Loucy (cell line): ENCODE data around the gene ACAA1.

Experiments used
- H2AFZ ChIP-seq: fragments of 200-600 bp; sonication (generic); 2 replicates; pipeline ENCODE4 v1.6.0; 2016; ENCODE audit warnings: antibody characterized with exemption, mild to moderate bottlenecking, low read length, moderate library complexity
- H3F3A ChIP-seq: fragments of 200-600 bp; 2 replicates; pipeline ENCODE4 v1.6.0; 2016; ENCODE audit warnings: antibody characterized with exemption, low read depth, mild to moderate bottlenecking
- H3K27me3 ChIP-seq: fragments of 200-600 bp; sonication (generic); 2 replicates; pipeline ENCODE4 v1.6.1; 2014; ENCODE audit warnings: low read length, mild to moderate bottlenecking; ENCODE audit not compliant: insufficient read depth, poor library complexity, severe bottlenecking
- H3K36me3 ChIP-seq: fragments of 200-600 bp; sonication (generic); 2 replicates; pipeline ENCODE4 v1.6.1; 2016; ENCODE audit warnings: low read length; ENCODE audit not compliant: insufficient read depth
- H3K4me1 ChIP-seq: fragments of 200-600 bp; sonication (generic); 2 replicates; pipeline ENCODE4 v1.5.1; 2014; ENCODE audit warnings: low read length, mild to moderate bottlenecking; ENCODE audit not compliant: insufficient read depth, poor library complexity, severe bottlenecking
- H3K4me2 ChIP-seq: fragments of 200-600 bp; sonication (generic); 2 replicates; pipeline ENCODE4 v1.6.0; 2014; ENCODE audit warnings: antibody characterized with exemption, low read length, low read depth, mild to moderate bottlenecking; ENCODE audit not compliant: poor library complexity, severe bottlenecking
- H3K4me3 ChIP-seq: fragments of 200-600 bp; sonication (generic); 2 replicates; pipeline ENCODE4 v1.5.1; 2014; ENCODE audit warnings: low read length, mild to moderate bottlenecking, mixed read lengths; ENCODE audit not compliant: poor library complexity, severe bottlenecking
- H3K79me2 ChIP-seq: fragments of 200-600 bp; sonication (generic); 2 replicates; pipeline ENCODE4 v1.6.1; 2014; ENCODE audit warnings: low read length; ENCODE audit not compliant: insufficient read depth
- H3K9ac ChIP-seq: fragments of 200-600 bp; sonication (generic); 2 replicates; pipeline ENCODE4 v1.6.0; 2014; ENCODE audit warnings: mild to moderate bottlenecking, low read depth, low read length, moderate library complexity; ENCODE audit not compliant: poor library complexity, severe bottlenecking
- H3K9me2 ChIP-seq: fragments of 200-600 bp; sonication (generic); replicated peaks from 2 replicates; pipeline ENCODE4 v1.6.1; 2016; ENCODE audit warnings: low read depth, low read length, mixed read lengths
- H3K9me3 ChIP-seq: fragments of 200-600 bp; sonication (generic); 2 replicates; pipeline ENCODE4 v1.6.1; 2014; ENCODE audit warnings: mild to moderate bottlenecking, antibody characterized with exemption, low read length, low read depth; ENCODE audit not compliant: insufficient read depth
- H4K20me1 ChIP-seq: fragments of 200-600 bp; sonication (generic); 2 replicates; pipeline ENCODE4 v1.6.0; 2014; ENCODE audit warnings: antibody characterized with exemption, low read length, mild to moderate bottlenecking; ENCODE audit not compliant: insufficient read depth, poor library complexity, severe bottlenecking
- EZH2phosphoT487 ChIP-seq: fragments of 200-600 bp; IDR thresholded peaks from 2 replicates; pipeline ENCODE4 v1.6.1; 2018; ENCODE audit warnings: antibody characterized with exemption, mild to moderate bottlenecking, moderate library complexity, borderline replicate concordance
- TF ChIP-seq, protein P1 (sequence below): fragments of 200-600 bp; sonication (generic); conservative IDR thresholded peaks from 2 replicates; pipeline ENCODE4 v1.5.1; 2014; ENCODE audit warnings: mild to moderate bottlenecking, antibody characterized with exemption, low read length

The ACAA1 gene

DNA sequence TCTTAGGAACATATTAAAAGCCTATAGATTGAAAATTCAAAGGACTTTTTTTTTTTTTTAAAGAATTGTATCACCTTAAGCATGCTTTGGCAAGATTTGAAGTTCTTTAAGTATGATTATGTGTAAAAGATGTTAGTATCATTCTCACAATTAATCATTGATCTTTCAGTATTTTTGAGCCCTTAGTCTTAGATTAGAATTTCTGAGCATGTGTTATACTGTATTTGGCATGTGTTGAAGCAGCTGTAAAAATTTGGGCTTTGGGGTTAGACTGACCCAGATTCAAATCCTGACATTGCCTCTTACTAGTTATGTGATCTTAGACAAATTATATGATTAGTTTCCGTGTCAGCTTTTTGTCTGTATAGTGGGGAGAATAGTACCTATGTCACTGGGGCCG, 34.7 kb upstream of the ACAA1 start:
- H3K4me3 ChIP-seq = peak overlapping the region; percentile 42
- peaks cover 81% of the 10 kb centered on the region for H3K4me1 ChIP-seq
- no peaks in the 10 kb centered on the region for H3K9me3 ChIP-seq
- H3F3A ChIP-seq = no peaks in the 10 kb centered on the region
- peaks cover 88% of the 10 kb centered on the region for H4K20me1 ChIP-seq
- H3K27me3 ChIP-seq = no peaks in the 10 kb centered on the region
- peaks cover 99% of the 10 kb centered on the region for H3K79me2 ChIP-seq
- H3K9ac ChIP-seq = peak overlapping the region; percentile 37
- no peak overlapping the region for H2AFZ ChIP-seq
- no peaks in the 10 kb centered on the region for H3K9me2 ChIP-seq
- no peak for TF ChIP-seq EZH2phosphoT487
- TF ChIP-seq, protein P1, sequence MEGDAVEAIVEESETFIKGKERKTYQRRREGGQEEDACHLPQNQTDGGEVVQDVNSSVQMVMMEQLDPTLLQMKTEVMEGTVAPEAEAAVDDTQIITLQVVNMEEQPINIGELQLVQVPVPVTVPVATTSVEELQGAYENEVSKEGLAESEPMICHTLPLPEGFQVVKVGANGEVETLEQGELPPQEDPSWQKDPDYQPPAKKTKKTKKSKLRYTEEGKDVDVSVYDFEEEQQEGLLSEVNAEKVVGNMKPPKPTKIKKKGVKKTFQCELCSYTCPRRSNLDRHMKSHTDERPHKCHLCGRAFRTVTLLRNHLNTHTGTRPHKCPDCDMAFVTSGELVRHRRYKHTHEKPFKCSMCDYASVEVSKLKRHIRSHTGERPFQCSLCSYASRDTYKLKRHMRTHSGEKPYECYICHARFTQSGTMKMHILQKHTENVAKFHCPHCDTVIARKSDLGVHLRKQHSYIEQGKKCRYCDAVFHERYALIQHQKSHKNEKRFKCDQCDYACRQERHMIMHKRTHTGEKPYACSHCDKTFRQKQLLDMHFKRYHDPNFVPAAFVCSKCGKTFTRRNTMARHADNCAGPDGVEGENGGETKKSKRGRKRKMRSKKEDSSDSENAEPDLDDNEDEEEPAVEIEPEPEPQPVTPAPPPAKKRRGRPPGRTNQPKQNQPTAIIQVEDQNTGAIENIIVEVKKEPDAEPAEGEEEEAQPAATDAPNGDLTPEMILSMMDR = no peak
- no peaks in the 10 kb centered on the region for H3K36me3 ChIP-seq
- peak overlapping the region; percentile 98 for H3K4me2 ChIP-seq

DNA sequence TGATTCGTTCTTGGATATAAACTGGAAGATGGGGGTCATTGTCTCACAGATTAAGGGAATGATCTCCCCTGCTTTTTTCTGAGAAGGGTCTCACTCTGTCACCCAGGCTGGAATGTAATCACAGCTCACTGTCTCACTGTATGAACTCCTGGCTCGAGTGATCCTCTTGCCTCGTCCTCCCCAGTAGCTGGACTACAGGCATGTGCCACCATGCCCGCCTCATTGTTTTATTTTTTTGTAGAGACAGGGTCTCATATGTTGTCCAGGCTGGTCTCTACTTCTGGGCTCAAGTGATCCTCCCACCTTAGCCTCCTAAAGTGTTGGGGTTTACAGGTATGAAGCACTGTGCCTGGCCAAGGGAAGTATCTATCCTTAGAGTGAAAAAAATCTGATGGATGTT, 33.8 kb upstream of the ACAA1 start:
- Histone ChIP-seq H3K4me1 (peaks cover 78% of the 10 kb centered on the region), H4K20me1 (peaks cover 84% of the 10 kb centered on the region), H3K79me2 (peaks cover 99% of the 10 kb centered on the region), H3K4me3 (peak overlapping the region; percentile 42), H3K36me3 (no peaks in the 10 kb centered on the region), H2AFZ (no peak overlapping the region), H3K9ac (peak overlapping the region; percentile 37), H3K9me3 (no peaks in the 10 kb centered on the region), H3K4me2 (peak overlapping the region; percentile 98), H3K9me2 (no peaks in the 10 kb centered on the region), H3K27me3 (no peaks in the 10 kb centered on the region), H3F3A (no peaks in the 10 kb centered on the region)
- no peak for TF ChIP-seq EZH2phosphoT487
- TF ChIP-seq, protein P1 = no peak

DNA sequence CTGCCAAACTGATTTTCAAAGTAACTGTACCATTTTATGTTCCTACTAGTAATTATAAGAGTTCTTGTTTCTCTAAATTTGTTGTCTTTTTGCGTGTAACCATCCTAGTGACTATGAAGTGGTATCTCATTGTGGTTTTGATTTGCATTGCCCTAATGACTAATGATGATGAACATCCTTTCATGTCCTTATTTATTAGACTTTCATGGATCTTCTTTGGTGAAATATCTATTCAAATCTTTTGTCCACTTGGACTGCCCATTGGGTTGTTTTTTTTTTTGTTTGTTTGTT, 32.0 kb upstream of the ACAA1 start:
- Histone ChIP-seq H3F3A (no peaks in the 10 kb centered on the region), H3K9ac (peak overlapping the region; percentile 66)

More for the DNA sequence above, 32.0 kb upstream of the ACAA1 start:
- Histone ChIP-seq H2AFZ (no peak overlapping the region), H3K9me2 (no peaks in the 10 kb centered on the region), H3K27me3 (no peaks in the 10 kb centered on the region), H3K9me3 (no peaks in the 10 kb centered on the region), H3K79me2 (peaks cover 91% of the 10 kb centered on the region), H4K20me1 (peaks cover 74% of the 10 kb centered on the region), H3K4me1 (peaks cover 78% of the 10 kb centered on the region), H3K36me3 (no peaks in the 10 kb centered on the region), H3K4me3 (peak overlapping the region; percentile 87), H3K4me2 (peak overlapping the region; percentile 98)
- TF ChIP-seq EZH2phosphoT487 = no peak
- TF ChIP-seq, protein P1 = no peak
